PFSK-1 (cell line): ENCODE results near the gene RNF17.

Experiments
- POLR2AphosphoS5 ChIP-seq: IDR thresholded peaks from 2 replicates; pipeline ENCODE4 v1.6.1; 2012; ENCODE audit warnings: low read depth, mild to moderate bottlenecking, control low read depth, low read length, moderate library complexity
- TAF1 ChIP-seq: IDR thresholded peaks from 2 replicates; pipeline ENCODE4 v1.6.1; 2012; ENCODE audit warnings: low read length, control low read depth, borderline replicate concordance; ENCODE audit not compliant: insufficient read depth

DNA sequence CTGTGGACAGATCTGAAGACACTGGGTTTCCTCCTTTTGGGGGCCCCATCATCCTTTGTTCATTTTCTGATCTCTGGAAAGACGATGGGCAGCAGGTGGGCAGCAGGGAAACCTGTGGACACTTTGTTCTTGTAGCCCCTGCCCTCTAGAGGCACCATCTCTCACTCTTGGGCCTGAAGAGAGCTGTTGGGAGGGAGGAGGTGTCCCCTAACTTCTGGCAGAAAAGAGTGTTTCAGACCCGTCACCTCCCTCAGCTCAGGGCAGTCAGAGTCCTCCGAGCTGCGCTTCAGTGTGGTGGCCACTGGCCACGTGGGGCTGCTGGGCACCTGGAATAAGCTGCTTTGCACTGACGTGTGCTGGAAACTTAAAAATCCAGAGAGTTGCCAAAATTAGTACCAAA is 26.9 kb upstream of the RNF17 start:
- TF ChIP-seq TAF1 (no peak), POLR2AphosphoS5 (no peak)
